ENCODE data around the gene KIF18B. TPM values are rescaled to one million over a fixed set of nuclear protein-coding genes. Genes with fewer than 3 reads are reported as not detected.

KIF18B gene
- total and polyA plus RNA-seq, 2 of the 13 experiments (the other 11 are each of a cell fraction or from before 2014, with no cell fraction given) = 15.2 to 15.3 TPM

DNA sequence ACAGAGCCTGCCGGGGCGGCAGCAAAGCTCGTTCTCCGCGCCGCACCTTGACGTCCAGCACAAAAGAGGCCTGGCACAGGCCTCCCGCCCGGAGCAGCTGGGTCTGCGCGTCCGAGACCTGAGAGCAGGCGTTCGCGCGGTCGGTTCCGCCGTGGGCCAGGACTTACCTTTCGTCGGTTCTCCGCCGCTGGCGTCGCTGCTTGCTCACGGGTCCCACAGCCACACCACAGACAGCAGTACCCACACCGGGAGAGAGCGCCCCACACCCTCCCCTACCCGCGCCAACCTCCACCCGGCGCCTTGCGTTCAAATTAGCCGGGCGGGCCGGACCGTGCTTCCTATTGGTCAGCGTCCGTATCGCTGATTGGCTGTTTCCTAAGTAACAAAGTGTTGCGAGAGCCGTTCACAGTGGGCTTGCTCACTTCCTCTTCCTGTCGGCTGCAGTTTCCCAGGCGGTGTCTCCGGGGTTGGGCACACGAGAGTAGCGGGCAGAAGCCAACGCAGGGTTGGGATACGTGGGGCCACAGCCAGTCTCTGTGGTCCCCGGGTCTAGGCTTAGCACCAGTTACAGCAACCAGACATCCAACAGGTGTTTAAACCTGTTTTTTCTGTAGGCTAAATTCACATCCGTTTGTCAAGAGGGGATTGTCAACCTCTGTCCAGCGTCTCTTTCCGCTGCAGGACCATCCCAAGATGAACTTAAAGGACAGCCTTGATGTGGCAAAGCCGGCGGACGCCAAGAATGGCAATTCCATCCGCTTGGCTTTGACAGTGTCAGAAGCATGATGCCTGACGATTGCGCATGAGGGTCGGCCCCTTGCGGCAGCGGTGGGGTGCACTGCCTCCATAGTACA is at the start of gene KIF18B (continued):
- TF ChIP-seq, protein P1, sequence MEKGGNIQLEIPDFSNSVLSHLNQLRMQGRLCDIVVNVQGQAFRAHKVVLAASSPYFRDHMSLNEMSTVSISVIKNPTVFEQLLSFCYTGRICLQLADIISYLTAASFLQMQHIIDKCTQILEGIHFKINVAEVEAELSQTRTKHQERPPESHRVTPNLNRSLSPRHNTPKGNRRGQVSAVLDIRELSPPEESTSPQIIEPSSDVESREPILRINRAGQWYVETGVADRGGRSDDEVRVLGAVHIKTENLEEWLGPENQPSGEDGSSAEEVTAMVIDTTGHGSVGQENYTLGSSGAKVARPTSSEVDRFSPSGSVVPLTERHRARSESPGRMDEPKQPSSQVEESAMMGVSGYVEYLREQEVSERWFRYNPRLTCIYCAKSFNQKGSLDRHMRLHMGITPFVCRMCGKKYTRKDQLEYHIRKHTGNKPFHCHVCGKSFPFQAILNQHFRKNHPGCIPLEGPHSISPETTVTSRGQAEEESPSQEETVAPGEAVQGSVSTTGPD (CRISPR knock-in tag; IDR thresholded peaks at IDR 0.05) = 0 out of 2 replicates have a peak, but pooled peaks have one; percentile 2
- TF ChIP-seq ZNF556 (CRISPR knock-in tag; IDR thresholded peaks at IDR 0.05; ENCODE audit: borderline replicate concordance) = peak; percentile 93
- TF ChIP-seq TBX2 (CRISPR knock-in tag; IDR thresholded peaks at IDR 0.05; ENCODE audit: borderline replicate concordance) = peak; percentile 64; the same call in 1 of the 2 replicates
- no peak for TF ChIP-seq SKI (IDR thresholded peaks at IDR 0.05; ENCODE audit: partially characterized antibody)
- no peak for TF ChIP-seq RNF2 (conservative IDR thresholded peaks at IDR 0.05; ENCODE audit: low read depth)
- peak; percentile 6; the same call in 1 of the 2 replicates for TF ChIP-seq SOX5 (CRISPR knock-in tag; IDR thresholded peaks at IDR 0.05; ENCODE audit: borderline replicate concordance)
- TF ChIP-seq, protein P2, sequence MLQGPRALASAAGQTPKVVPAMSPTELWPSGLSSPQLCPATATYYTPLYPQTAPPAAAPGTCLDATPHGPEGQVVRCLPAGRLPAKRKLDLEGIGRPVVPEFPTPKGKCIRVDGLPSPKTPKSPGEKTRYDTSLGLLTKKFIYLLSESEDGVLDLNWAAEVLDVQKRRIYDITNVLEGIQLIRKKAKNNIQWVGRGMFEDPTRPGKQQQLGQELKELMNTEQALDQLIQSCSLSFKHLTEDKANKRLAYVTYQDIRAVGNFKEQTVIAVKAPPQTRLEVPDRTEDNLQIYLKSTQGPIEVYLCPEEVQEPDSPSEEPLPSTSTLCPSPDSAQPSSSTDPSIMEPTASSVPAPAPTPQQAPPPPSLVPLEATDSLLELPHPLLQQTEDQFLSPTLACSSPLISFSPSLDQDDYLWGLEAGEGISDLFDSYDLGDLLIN (CRISPR knock-in tag; IDR thresholded peaks at IDR 0.05; ENCODE audit: borderline replicate concordance) = peak; percentile 97; the same call in 1 of the 2 replicates
- TF ChIP-seq AGO2 (optimal IDR thresholded peaks at IDR 0.05; ENCODE audit: low read depth, low read length) = peak; percentile 49
- TF ChIP-seq, protein P3, sequence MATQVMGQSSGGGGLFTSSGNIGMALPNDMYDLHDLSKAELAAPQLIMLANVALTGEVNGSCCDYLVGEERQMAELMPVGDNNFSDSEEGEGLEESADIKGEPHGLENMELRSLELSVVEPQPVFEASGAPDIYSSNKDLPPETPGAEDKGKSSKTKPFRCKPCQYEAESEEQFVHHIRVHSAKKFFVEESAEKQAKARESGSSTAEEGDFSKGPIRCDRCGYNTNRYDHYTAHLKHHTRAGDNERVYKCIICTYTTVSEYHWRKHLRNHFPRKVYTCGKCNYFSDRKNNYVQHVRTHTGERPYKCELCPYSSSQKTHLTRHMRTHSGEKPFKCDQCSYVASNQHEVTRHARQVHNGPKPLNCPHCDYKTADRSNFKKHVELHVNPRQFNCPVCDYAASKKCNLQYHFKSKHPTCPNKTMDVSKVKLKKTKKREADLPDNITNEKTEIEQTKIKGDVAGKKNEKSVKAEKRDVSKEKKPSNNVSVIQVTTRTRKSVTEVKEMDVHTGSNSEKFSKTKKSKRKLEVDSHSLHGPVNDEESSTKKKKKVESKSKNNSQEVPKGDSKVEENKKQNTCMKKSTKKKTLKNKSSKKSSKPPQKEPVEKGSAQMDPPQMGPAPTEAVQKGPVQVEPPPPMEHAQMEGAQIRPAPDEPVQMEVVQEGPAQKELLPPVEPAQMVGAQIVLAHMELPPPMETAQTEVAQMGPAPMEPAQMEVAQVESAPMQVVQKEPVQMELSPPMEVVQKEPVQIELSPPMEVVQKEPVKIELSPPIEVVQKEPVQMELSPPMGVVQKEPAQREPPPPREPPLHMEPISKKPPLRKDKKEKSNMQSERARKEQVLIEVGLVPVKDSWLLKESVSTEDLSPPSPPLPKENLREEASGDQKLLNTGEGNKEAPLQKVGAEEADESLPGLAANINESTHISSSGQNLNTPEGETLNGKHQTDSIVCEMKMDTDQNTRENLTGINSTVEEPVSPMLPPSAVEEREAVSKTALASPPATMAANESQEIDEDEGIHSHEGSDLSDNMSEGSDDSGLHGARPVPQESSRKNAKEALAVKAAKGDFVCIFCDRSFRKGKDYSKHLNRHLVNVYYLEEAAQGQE (IDR thresholded peaks at IDR 0.05; ENCODE audit: borderline replicate concordance in 1 of 2, low read depth in 1 of 2, low read length in 2 of 2) = peak in 1 of 2 experiments; percentile 34; a peak in 1 of 4 replicates
- TF ChIP-seq, protein P4, sequence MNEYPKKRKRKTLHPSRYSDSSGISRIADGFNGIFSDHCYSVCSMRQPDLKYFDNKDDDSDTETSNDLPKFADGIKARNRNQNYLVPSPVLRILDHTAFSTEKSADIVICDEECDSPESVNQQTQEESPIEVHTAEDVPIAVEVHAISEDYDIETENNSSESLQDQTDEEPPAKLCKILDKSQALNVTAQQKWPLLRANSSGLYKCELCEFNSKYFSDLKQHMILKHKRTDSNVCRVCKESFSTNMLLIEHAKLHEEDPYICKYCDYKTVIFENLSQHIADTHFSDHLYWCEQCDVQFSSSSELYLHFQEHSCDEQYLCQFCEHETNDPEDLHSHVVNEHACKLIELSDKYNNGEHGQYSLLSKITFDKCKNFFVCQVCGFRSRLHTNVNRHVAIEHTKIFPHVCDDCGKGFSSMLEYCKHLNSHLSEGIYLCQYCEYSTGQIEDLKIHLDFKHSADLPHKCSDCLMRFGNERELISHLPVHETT (CRISPR knock-in tag; conservative IDR thresholded peaks at IDR 0.05) = no peak
- TF ChIP-seq ATF7 (IDR thresholded peaks at IDR 0.05) = no peak
- TF ChIP-seq ATF7 (CRISPR knock-in tag; IDR thresholded peaks at IDR 0.05) = peak; percentile 29; the same call in 1 of the 2 replicates
- TF ChIP-seq, protein P5, sequence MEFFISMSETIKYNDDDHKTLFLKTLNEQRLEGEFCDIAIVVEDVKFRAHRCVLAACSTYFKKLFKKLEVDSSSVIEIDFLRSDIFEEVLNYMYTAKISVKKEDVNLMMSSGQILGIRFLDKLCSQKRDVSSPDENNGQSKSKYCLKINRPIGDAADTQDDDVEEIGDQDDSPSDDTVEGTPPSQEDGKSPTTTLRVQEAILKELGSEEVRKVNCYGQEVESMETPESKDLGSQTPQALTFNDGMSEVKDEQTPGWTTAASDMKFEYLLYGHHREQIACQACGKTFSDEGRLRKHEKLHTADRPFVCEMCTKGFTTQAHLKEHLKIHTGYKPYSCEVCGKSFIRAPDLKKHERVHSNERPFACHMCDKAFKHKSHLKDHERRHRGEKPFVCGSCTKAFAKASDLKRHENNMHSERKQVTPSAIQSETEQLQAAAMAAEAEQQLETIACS (CRISPR knock-in tag; IDR thresholded peaks at IDR 0.05) = peak; percentile 52; the same call in 1 of the 2 replicates
- TF ChIP-seq, protein P6, sequence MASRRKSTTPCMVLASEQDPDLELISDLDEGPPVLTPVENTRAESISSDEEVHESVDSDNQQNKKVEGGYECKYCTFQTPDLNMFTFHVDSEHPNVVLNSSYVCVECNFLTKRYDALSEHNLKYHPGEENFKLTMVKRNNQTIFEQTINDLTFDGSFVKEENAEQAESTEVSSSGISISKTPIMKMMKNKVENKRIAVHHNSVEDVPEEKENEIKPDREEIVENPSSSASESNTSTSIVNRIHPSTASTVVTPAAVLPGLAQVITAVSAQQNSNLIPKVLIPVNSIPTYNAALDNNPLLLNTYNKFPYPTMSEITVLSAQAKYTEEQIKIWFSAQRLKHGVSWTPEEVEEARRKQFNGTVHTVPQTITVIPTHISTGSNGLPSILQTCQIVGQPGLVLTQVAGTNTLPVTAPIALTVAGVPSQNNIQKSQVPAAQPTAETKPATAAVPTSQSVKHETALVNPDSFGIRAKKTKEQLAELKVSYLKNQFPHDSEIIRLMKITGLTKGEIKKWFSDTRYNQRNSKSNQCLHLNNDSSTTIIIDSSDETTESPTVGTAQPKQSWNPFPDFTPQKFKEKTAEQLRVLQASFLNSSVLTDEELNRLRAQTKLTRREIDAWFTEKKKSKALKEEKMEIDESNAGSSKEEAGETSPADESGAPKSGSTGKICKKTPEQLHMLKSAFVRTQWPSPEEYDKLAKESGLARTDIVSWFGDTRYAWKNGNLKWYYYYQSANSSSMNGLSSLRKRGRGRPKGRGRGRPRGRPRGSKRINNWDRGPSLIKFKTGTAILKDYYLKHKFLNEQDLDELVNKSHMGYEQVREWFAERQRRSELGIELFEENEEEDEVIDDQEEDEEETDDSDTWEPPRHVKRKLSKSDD (CRISPR knock-in tag; IDR thresholded peaks at IDR 0.05; ENCODE audit: low read depth) = no peak
- peak; percentile 87 for TF ChIP-seq KDM5A (IDR thresholded peaks at IDR 0.05; ENCODE audit: borderline replicate concordance, low read length)
